NCI-H69 (cell line): ENCODE measurements around the gene KCNK15.

Source experiments
- DNase-seq: peaks from one replicate; lab custom pipeline; 2025; lab: John Stamatoyannopoulos, UW

KCNK15 gene

GRCh38 chr20:44790638-44791393 is 45.2 kb downstream of the KCNK15 start:
- DNase-seq = no peak

DNA sequence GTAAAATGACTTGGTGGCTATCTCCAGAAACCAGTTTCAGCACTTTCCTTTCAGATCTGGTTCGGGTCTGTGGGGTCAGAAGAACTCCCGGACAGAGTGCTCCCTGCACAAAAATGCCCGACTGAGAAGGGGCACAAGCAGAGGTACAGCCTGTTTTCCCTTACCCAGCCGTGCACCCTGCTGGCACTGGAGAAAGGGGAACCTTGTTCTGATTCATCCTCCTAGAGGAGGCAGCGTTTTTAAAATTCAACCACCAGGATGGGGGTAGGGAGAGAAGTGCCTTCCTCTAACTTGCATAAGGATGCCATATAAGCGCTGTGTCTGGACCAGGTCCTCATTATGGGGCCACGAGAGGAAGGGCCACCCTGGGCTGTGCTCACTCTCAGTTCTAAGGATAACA is 47.1 kb downstream of the KCNK15 start:
- no peak for DNase-seq

- no peak for DNase-seq
Observed at GRCh38 chr20:44795836-44796235, 50.2 kb downstream of the KCNK15 start.

GRCh38 chr20:44796311-44796710 is 50.6 kb downstream of the KCNK15 start:
- DNase-seq = no peak

- DNase-seq = no peak
Observed at GRCh38 chr20:44796758-44797457, 51.2 kb downstream of the KCNK15 start.

DNA sequence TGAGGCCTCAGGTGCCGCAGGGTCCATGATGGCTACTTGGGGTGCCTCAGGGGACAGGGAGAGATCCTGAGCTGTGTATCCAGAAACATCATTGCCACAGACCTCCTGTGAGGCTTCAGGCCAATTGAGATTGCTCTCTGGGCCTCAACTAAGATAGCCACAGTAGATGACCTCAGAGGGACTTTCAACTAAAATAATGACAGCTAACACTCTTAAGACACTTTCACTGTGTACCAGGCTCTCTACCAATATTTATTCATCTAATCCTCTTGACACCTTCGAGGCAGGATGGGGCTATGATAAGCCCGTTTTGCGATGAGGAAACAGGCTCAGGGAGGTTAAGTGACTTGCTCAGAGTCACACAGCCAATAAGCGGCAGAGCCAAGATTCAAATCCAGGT is 54.0 kb downstream of the KCNK15 start:
- DNase-seq = no peak

- DNase-seq = no peak
Observed at GRCh38 chr20:44800391-44801046, 54.9 kb downstream of the KCNK15 start.
